Bone marrow (tissue), 2 donors: Measurements from ENCODE around the gene MALSU1.
"Not testable (repeated sequence)": the region's sequence is repeated elsewhere in the genome, so short reads cannot be mapped to it uniquely, and the experiment has no call there.

Source experiments
- DNase-seq, 2 donors: peaks; one replicate each; lab custom pipeline; 2025; lab: John Stamatoyannopoulos, UW

Gene MALSU1

DNA sequence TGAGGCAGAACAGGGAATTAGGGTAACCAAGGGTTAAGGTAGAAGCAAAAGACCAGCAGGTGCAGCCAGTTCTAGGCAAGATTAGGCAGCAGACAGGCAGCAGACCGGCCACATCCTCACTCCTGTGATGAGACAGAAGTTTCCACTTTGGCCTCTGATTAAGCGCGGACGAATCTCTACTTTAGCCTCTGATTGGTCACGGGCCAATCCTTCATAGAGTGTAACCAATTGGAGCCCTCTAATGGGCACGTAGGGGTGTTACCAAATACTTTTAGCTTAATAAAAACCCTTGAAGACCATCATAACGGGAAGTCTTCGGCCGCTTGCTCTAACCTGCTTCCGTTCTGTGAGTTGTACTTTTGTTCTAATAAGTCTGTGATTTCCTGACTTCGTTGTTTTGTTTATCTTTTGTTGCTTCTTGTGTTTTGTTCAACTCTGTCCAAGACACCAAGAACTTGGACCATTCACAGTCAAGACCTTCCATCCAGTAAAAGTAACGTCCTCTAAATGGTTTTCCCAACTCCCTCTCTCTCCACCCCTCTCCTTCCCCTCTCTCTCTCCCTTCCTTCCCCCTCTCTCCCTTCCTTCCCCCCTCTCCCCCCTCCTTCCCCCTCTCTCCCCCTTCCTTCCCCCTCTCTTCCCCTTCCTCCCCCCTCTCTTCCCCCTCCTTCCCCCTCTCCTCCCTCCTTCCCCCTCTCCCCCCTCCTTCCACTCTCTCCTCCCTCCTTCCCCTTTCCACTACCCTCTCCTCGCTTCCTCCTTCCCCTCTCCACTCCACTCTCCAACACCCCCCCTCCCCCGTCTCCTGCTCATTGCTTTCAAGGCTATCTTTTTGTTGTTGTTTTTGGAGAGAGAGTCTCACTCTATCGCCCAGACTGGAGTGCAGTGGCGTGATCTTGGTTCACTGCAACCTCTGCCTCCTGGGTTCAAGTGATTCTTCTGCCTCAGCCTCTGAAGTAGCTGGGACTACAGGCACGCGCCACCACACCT lies 13.2 kb upstream of the MALSU1 start:
- no peak for DNase-seq

DNA sequence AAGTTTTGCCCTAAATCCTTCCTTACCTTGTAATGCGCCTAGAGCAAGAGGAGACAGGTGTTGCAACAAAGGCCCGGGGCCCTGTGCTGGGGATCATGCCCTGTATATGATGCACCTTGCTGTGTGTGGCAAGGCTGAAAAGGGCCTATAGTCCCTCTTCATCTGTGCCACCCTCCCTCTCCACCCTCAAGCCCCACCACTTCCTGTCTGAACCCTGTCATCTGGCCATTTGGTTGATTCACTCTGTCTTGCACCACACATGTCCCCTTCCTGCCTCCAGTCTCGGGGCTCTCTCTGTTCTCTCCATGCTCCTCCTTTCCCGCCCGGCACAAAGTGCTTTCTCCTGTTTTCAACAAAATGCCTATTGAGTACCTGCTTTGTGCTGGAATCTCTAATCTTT lies 11.5 kb upstream of the MALSU1 start:
- DNase-seq = no peak

DNA sequence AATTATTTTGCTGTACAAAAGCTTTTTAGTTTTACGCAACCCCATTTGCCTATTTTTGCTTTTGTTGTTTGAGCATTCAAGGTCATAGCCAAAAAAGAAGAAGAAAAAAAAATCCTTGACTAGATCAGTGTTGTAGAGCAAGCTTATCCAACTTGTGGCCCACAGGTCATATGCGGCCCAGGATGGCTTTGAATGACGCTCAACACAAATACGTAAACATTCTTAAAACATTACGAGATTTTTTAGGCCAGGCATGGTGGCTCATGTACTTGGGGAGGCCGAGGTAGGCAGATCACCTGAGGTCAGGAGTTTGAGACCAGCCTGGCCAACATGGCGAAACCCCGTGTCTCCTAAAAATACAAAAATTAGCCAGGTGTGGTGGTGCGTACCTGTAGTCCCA lies 8.1 kb upstream of the MALSU1 start:
- DNase-seq = no peak

DNA sequence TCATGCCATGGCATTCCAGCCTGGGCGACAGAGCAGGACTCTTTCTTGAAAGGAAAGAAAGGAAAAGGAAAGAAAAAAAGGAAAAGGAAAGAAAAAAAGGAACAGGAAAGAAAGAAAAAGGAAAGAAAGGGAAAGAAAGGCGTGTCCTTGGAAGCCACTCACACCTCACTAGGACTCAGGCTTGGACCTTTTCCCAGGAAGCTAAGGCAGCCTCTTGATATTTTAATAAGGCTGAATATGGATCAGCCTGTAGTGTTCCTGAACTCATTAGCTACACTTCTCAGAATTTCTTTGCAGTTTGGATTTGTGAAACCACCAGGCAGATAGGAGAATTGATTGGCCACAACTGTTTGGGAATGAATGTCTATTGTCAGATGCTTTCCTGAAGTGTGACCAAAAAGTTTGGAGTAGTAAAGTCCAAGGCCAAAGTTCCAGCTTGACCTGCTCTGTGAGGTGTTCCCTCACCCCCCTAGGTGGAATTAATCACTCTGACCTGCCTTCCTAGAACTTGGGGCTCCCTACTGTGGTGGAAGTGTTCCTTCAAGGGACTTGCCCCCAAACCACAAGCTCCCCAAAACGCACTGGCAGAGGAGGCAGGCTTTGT lies 7.1 kb upstream of the MALSU1 start:
- DNase-seq = no peak

DNA sequence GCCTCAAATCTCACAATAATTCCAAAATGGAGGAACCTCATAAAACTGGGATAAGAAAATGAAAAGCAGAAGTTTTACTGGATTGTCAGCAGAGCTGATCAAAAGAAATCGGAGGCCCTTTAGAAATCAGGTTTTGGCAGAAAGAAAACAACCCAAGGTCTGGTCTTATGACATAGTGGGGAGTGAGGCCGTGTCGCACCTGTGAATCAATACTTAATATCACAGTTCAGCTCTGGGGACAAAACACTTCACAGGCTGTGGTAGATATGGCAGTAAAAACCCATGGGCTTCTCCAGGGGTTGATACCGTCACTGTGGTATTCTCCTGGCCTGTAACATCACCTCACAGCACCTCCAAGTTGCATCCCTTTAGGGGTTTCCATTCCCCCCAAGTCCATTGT lies 6.5 kb upstream of the MALSU1 start:
- DNase-seq = no peak

DNA sequence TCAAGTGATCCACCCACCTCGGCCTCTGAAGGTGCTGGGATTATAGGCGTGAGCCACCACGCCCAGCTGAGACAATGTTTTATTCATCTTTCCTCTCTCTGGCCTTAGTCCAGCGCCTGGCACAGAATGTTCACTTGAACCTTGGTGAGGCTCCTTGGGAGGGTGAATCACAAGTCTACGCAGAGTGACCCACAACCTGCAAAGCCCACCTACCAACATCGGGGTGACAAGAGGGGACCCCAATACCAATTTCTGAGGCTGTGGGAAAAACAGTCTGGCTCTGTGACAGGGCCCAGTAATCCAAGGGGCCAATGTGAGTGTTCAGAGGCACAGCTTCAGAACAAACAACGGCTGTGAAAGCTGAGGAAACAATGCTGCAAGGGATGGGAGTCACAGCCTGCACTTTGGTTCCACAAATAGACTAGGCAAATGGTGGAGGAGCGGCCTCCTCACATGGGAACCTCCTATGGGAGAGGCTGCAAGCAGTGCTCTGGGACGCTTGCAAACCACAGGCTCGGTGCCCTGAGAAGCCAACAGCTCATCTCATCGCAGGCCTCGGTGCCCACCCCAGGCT lies 5.6 kb upstream of the MALSU1 start:
- no peak for DNase-seq

DNA sequence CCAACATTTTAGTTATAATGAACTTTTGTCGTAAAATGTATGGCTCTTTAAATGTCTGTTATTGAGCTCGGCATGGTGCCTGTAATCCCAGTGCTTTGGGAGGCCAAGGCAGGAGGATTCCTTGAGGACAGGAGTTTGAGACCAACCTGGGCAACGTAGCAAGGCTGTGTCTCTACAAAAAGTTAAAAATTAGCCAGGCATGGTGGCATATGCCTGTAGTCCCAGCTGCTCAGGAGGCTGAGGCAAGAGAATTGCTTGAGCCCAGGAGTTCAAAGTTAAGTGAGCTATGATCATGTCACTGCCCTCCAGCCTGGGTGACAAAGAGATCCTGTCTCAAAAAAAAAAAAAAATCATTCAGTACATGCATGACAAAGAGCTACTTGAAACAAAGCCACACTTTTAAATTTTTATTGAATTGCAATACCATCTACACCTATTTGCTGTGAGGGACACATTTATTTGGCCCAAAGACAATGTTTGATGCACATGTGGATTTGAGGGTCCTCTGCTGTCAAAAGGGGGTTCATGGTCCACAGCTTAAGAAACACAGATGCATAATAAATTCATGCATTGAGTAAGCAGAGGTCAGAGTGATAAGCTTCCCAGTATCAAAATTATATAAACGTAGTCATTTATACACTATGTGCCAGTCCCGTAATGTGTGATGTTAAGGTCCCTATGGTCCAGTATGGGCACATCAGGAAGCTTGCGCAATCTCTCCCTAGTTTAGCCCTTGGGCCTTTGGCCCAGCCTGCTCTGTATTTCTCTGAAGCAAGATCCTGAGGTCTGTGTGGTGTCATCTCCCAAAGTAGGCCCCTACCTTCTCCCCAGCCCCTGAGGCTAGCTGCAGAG lies 4.4 kb upstream of the MALSU1 start:
- no peak for DNase-seq

DNA sequence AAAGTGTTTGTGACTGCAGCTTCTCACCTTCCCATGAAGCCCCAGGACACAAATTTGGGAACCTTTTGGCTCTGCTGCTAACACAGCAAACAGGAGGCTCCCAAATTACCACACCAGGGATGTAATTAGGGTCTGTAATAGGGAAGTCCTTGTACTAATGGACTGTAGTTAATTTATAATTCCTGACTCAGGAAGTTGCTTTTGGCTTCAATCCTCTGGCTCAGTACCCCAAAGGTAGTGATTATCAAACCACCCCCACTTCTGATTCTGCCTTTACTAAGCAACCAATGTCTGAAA lies 3.8 kb upstream of the MALSU1 start:
- DNase-seq = no peak

DNA sequence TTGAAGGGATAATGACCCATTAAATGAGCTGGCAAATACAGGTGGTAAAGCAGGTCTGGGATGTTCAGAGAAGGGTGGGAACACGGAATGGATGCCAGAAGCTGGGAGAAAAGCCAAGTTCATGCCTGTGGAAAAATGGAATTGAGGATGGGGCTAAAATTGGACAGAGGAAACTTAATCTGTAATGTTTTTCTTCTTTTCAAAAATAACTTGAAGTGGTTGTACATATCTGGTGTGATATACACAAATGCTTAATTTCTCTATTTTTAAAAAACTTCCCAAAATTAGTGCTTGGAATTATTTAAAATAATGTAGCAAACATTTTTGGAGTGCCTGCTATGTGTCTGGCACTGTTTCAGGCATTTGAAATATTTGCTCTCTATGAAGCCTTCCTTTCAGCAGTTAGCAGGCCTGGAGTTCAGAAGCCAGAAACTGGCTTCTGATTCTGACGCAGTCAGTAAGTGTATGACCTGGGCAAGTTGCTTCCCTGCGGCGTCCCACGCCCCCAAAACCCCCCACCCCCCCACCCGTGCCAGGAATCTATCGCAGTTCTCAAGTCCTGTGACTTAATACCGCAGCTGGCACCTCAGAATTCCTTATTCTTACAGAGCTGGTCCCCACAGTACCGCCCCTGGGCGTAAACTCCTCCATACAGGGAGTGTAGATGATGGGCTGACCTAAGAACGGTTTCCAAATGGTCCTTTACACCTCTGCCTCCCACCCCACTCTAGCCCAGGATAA lies 828 bp upstream of the MALSU1 start:
- DNase-seq = no peak

DNA sequence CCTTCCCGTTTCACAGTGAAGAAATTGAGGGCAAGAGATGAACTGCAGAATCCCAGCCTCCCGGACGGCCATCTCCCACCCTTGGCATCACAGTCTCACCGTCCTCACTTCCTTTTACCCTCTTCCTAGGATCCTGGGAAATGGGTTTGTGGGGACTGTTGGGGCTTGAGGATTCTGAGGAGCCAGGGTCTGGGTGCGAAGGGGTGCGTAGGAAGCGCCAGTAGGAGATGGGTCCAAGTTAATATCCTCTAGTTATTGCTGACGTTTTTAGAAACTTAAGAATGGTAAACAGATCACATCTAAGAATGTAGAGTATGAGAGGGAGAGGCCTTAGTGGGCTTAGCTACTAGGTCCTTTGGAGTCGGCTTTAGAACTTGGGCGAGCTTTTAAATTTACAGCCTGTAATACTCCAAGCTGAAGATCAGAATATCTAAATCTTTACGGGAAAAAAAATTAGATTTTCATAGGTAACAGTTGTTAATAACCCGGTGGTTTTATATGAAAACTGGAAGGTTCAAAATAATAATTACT lies 696 bp downstream of the MALSU1 start:
- DNase-seq = no peak

DNA sequence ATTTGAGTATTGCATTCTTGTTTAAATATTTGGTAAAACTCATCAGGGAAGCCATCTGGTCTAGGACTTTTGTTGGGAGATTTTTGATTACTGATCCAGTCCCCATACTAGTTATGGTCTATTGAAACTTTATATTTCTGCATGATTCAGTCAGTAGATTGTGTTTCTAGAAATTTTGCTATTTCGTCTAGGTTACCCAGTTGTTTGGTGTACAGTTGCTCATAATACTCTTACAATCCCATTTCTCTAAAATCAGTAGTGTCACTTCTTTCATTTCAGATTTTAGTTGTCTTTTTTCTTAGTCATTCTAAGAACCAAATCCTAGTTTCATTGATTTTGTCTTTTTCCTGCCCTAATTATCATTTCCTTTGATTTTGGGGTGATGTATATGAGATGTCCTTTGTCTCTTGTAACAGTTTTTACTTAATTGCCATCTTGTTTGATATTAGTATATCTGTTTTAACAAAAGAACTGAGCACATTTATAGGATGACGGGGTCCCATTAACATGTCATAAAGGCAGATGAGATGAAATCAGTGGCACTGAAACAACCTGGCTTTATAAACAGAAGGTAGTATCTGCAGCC lies 7.9 kb downstream of the MALSU1 start:
- DNase-seq = no peak

DNA sequence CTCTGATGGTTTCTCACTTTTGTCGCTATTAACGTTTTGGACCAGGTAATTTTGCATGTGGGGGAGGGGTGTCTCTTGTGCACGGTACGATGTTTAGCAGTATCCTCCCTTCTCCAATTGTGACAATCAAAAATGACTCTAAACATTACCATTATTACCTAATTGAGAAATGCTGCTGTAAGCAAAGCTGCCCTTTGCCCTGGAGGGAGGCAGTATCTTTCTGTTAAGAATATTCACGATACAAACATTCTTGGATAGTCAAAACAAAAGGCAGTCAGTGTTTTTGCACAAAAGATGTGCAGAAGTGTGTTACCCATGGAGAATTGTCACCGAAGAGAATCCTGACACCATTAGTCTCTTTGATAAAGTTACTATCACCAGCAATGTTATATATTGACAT lies 9.6 kb downstream of the MALSU1 start:
- DNase-seq = no peak

DNA sequence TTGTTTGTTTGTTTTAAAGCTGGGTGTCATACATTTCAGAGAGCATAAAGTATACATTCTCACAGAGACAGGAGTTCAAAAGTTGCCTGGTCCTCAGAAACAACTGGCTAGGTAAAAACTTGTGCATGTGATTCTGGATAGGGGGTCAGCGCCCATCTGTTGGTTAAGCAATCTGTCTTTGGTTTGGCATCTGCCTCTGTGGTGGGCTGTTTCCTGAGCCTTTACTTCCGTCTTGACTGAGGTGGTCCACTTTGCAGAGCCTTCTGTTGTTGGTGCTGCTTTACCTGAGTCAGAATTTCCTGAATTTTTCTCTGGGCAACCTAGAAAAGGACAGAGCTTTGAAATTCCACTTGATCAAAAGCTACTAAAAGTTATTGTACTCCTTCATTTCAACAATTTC lies 13.0 kb downstream of the MALSU1 start:
- not testable (repeated sequence) for DNase-seq

DNA sequence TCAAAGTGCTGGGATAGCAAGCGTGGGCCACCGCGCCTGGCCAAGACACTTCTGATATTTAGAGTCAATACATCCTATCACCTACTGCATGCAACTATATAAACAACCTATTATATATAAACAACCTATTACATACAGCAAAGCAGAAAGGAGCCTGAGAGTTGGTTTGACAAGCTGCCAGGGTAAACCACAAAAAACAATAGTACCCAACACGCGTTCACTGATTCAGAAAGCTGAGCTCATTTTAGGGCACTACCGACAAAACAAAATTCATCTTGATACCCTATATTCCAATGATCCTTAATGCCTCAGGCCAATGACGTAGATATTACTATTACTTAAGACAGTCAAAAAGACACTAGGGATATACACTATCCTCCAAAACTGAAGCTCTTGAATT lies 16.2 kb downstream of the MALSU1 start:
- DNase-seq = no peak

DNA sequence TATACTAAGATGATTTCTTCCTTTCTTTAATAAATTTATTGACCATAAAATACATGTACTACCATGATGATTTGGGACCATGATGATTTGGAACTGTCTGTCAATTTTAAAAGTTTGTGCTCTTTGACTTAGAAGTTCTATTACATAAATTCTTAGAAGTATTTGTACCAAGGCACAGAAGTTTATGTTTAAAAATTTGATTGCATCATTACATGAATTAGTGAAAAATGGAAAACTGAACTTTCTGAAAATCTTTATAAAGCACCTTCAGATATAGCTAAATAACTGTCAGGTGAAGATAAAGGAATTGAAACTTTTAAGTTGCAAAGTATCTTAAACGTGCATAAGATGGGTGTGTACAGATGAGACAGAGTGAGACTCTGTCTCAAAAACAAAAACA lies 32.0 kb downstream of the MALSU1 start:
- no peak for DNase-seq

DNA sequence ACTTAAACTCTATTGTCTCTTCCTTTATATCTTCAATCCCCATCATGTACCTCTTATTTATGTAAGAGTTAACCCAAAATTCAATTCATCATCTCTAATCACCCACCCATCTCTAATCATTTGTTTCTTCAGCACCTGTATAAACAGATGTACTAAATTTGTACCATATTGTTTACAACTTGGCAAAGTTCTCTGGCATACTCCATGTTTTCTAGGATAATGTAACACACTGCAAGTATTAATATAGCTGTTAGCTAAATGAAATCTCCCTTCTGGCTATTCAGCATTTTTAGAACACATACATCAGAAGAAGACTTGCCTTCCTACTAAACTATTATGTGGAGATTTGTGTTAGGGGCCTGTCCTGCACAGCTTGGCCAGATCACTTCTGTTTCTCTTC lies 33.1 kb downstream of the MALSU1 start:
- no peak for DNase-seq

DNA sequence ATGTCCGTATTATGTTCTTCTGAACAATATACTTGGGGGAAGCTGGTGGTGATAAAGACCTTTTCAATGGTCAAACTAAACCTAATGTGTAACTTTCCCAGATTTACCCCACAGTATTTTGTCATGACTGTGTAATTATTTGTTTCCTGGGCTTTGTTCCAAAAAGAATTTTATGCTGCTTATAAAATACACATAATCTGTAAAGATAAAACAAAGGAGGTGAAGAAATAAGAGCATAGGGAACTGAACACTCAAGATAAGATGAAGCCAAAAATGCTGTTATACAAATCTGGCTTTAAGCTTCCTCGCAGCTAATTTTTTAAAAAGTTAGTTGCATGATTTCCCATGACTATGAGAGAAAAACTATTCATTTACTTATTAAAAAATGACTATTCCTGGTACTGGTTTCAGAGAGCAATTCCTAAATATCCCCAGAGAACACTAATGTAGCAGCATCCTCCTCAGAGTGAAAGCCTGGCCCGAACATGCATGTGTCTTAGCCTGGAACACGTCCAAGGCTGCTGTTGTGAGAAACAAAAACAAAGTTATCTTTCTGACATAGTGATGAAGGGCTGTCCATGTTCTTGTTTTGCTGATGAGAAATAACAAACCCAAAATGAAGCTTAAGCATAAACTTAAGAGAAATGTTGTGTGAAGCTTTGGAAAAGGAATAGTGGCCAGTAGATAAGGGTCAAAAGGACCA lies 33.9 kb downstream of the MALSU1 start:
- DNase-seq = no peak

DNA sequence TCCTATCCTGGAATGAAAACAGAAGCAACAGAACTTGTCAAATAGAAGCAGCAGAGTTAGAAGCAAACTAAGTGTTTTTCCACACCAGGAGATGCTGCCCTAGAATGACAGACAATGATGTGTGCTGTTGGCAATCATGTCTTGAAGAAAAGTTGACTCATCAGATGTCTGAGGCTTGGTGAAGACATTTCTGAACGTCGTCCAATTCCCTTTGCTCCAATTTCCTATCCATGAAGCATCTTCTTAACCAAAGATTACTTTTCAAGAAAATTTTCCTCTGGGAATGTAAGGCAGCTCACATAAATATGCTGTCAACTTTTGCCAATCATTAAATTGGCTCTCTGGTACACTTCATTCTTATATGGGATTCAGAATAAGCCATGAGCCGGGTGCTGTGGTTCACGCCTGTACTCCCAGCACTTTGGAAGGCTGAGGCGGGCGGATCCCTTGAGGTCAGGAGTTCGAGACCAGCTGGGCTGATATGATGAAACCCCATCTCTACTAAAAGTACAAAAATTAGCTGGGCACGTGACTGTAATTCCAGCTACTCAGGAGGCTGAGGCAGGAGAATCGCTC lies 34.6 kb downstream of the MALSU1 start:
- no peak for DNase-seq

DNA sequence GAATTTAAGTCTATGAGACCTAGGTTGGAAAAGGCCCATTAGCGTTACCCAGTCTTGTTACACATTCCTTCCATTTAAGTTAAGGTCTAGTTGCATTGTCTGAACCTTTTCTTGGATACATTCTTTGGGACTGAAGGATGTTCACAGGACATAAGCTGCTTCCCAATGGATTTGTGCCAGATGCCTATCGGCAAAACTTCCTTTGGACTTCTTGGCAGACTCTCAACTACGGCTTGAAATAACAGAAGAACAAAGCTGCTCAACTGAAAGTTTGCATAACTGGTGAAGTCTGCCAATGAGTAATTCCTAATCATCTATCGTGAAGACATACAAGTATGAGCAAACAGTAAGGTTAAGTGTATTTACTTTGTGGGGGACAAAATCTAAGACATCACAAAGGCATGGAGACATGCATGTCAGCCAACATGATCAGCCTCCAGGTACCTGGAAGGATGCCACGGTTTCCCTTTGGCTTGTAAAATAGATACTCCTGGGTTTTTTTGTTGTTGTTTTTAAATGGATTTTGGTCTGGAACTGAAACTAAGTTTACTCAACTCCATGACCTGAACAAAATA lies 35.4 kb downstream of the MALSU1 start:
- DNase-seq = no peak

DNA sequence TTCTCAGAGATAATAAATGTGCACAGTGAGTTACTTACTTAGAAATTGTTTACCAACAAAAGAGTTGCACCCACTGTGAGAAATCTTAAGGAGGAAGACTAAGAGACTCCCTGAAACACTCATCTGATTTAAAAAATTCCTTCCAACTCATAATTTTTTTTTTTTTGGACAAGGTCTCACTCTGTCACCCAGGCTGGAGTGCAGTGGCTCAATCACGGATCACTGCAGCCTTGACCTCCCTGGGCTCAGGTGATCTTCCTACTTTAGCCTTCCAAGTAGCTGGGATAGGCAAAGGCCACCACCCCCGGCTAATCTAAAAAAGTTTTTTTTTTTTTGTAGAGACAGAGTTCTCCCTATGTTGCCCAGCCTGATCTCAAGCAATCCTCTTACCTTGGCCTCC lies 36.0 kb downstream of the MALSU1 start:
- DNase-seq = no peak
